H7 (cell line): ENCODE measurements around the gene INSR. TPM values are rescaled to one million over a fixed set of nuclear protein-coding genes. Genes with fewer than 3 reads are reported as not detected.

Experiments used
- DNase-seq: peaks from one replicate; pipeline ENCODE4 v3.0.0; 2012
- H3K27me3 ChIP-seq: 2 replicates; pipeline ENCODE4 v1.6.0; 2011; ENCODE audit warnings: mild to moderate bottlenecking, low read length; ENCODE audit not compliant: control insufficient read depth, insufficient read depth
- H3K36me3 ChIP-seq: replicated peaks from 2 replicates; pipeline ENCODE4 v1.5.1; 2011; ENCODE audit warnings: low read length; ENCODE audit not compliant: control insufficient read depth, insufficient read depth
- H3K4me3 ChIP-seq: 2 replicates; pipeline ENCODE4 v1.5.1; 2011; ENCODE audit warnings: low read depth, mild to moderate bottlenecking, control low read depth, low read length, moderate library complexity; ENCODE audit not compliant: insufficient read depth
- total RNA-seq: library from RNA; depleted of rRNA; stranded (reverse); fragments of >200 nt; shearing (Covaris generic); gene quantifications from 2 replicates; pipeline ENCODE4 v1.2.3, GENCODE V29; 2014

INSR gene
- total RNA-seq, 1 experiment from 2014 or later: 10.0 TPM

DNA sequence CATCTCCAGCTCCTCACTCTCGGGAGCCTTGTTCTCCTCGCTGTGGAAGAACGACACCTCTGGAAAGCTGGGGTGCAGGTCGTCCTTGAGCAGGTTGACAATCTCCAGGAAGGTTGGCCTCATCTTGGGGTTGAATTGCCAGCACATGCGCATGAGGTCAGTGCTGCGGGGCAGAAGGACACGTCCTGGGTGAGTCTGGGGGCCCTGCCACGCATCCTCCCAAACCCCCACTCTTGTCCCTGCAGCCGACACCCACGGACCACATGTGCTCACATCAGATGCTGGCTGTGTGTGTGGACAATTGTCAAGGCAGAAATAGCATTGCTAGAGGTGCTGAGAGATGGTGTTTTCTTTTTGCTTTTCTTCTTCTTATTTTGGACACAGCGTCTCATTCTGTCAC, 177.0 kb downstream of the INSR start:
- peaks cover 6% of the 10 kb centered on the region for H3K36me3 ChIP-seq
- no peak for DNase-seq
- no peak overlapping the region for H3K4me3 ChIP-seq
- H3K27me3 ChIP-seq: no peaks in the 10 kb centered on the region

DNA sequence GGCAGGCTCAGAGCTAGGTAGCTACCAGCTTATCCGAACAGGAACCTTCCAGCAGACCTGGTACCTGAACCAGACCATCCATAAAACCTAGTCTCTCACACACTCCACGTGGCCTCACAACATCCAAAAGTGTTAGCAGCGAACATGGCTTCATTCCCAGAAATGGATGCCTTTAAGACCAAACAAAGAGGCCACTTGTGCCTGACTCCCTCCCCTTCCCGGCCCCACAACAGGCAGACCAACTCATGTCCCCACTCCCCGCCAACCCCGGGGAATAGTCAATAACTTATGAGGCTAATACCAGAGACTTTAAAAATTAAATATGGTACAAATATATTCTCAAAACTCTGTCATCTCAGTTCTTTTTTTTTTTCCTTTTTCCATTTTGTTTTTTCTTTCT, 178.5 kb downstream of the INSR start:
- Histone ChIP-seq H3K27me3 (no peaks in the 10 kb centered on the region), H3K36me3 (peaks cover 4% of the 10 kb centered on the region), H3K4me3 (no peak overlapping the region)
- no peak for DNase-seq

DNA sequence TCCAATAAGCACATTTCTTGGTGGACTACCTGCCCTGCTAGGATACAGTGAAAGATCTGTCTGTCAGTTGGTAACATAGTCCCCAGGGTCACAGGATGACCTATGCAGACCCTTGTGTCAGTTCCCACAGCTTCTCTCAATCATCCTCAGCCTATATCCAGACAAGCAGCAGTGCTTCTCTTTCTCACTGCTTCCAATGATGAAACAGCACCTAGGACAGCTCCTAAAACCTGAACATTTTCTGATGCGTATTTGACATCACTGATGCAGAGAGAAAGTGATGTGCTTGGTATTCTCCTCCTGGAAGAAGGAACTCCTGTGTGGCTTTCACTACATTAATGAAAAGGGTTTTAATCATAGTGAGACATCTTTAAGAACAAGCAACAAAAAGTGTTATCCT, 181.0 kb downstream of the INSR start:
- Histone ChIP-seq H3K4me3 (no peak overlapping the region), H3K27me3 (no peaks in the 10 kb centered on the region), H3K36me3 (no peaks in the 10 kb centered on the region; the same call in 1 of the 2 replicates)
- no peak for DNase-seq

DNA sequence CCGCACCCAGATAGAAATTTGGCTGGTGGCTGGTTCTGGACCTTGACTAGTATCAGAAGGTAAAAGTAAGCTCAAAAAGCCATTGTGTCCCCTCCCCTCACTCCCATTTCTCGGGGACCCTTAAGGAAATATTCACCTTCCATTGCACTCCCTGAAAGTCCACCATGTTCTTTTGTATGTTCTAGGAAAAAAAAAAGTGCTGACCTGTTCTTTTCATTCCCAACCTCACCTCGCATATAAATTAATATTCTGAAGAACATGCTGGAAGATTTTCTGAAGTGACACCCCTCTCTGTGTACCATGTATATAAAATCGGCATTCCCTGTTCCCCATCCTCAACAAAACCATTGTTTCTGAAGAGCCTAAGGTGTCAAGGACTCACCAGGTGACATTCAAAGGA, 181.5 kb downstream of the INSR start:
- no peak overlapping the region for H3K4me3 ChIP-seq
- H3K36me3 ChIP-seq: no peaks in the 10 kb centered on the region; the same call in 1 of the 2 replicates

DNA sequence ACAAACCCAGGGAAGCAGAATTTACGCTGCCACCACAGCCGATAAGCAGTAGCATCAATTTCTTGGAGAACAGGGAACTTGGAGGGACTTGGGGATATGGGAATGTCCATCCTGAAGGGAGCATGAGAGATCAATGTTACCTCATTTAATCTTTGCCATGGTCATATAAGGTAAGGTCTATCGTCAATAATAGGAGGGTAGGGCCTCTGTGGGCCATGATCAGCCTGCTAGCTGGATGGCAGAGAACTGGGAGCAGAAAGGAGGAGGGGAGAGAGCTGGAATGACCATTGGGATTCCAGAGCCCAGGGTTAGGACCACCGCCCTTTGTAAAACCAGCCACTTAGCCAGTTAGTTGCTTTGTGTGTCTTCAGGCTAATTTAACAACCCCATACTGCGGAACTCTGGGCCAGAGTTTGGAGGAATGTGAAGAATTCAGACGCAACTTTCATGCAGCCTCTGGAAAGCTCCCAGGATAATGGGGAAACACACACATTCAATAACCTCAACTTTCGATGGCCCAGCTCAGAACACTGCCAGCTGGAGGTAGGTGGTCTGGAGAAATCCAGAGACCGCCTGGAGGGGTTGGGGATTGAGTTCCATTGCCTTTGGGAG, 184.4 kb downstream of the INSR start:
- Histone ChIP-seq H3K4me3 (no peak overlapping the region), H3K27me3 (no peaks in the 10 kb centered on the region)
- DNase-seq: peak; percentile 45

More for the DNA sequence above, 181.5 kb downstream of the INSR start:
- DNase-seq: no peak
- no peaks in the 10 kb centered on the region for H3K27me3 ChIP-seq

DNA sequence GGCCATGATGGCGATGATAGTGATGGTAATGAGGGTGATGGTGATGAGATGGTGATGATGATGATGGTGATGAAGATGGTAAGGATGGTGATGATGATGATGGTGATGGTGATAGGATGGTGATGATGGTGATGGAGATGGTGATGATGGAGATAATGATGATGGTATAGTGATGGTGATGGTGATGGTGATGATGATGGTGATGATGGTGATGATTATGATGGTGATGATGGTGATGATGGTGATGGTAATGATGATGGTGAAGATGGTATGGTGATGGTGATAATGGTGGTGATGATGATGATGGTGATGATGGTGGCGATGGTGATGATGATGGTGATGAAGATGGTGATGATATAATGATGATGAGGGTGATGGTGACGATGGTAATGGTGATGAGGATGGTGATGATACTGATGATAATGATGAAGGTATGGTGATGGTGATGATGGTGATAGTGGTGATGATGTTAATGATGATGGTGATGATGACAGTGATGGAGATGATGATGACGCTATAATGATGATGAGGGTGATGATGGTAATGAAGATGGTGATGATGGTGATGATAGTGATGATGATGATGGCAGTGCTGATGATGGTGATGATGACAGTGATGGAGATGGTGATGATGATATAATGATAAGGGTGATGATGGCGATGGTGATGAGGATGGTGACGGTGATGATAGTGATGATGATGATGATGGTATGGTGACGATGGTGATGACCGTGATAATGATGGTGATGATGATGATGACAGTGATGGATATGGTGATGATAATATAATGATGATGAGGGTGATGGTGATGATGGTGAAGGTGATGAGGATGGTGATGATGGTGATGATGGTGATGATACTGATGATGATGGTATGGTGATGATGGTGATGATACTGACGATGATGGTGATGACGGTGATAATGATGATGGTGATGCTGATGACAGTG, 187.2 kb downstream of the INSR start:
- no peaks in the 10 kb centered on the region for H3K27me3 ChIP-seq
- no peak overlapping the region for H3K4me3 ChIP-seq
- DNase-seq: no peak
- H3K36me3 ChIP-seq: no peaks in the 10 kb centered on the region

More for the DNA sequence above, 184.4 kb downstream of the INSR start:
- no peaks in the 10 kb centered on the region for H3K36me3 ChIP-seq

DNA sequence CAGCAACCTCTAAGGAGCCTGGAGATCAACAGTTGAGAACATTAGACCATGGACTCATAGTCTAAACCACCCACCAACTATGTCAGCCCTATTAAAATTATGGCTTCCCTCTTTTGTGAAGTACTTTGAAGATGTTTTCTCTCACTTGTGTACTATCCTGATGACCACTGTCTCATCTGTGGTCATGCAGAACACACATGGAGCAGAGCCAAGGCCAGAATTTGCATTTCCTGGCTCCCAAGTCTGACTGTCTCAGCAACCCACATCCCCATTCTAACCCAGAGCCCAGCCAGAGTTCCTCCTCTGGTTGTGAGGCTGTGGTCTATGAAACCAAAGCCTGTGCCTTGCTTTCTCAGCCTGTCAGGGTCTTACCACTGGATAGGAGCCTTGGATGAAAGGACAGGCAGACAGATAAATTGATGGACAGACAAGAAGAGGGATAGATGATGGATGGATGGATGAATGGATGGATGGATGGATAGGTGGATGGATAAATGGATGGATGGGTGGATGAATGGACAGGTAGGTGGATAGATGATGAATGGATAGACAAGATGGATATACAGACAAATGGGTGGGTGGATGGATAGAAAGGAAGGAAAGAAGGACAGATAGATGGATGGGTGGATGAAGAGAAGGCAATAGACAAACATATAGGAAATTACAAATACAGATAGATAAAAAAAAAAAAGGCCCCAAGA, 189.3 kb downstream of the INSR start:
- DNase-seq: no peak
- H3K36me3 ChIP-seq: no peaks in the 10 kb centered on the region

DNA sequence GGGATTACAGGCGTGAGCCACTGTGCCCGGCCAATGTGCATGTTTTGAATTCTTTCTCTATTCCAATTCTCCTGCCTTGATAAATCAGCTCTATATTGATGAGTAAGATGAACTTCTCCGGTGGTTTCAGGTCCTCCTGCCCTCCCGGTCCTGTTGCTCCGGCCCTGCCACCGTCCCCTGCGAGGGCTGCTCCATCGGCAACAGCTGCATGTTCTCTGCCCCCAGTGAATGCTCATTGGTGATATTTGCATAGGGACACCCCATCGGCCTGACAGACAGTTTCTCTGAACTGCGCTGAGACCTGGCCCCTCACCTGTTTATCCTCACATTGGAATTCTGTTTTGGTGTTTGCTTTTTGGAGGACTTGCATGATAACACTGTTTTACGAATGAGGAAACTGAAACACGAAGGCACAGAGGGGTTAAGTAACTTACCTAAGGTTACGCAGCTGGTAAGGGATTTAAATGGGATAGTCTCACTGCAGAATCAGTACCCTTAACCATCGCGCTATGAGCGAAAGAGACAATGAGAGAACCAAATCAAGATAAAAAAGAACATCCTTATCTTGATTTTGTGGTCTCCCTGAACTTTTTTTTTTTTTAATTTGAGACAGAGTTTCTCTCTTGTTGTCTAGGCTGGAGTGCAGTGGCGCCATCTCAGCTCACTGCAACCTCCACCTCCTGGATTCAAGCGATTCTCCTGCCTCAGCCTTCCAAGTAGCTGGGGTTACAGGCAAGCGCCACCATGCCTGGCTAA, 192.5 kb downstream of the INSR start:
- Histone ChIP-seq H3K27me3 (no peaks in the 10 kb centered on the region), H3K4me3 (no peak overlapping the region), H3K36me3 (no peaks in the 10 kb centered on the region)
- DNase-seq: no peak

More for the DNA sequence above, 189.3 kb downstream of the INSR start:
- no peaks in the 10 kb centered on the region for H3K27me3 ChIP-seq
- H3K4me3 ChIP-seq: no peak overlapping the region

DNA sequence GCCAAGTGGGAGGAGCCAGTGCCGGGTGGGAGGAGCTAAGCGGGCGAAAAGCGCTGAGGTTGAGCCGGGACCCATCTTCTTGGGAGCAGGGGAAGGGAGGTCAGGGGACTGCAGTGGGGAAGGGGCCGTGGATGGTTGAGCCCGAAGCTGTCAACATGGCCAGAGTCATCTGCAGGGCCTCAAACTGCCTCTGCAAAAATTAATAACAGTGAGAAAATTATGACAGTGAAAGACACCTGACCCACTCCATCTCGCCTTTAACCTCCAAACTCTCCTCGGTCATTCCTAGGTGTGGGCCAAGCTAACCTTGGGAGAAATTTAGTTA, 194.7 kb downstream of the INSR start:
- Histone ChIP-seq H3K4me3 (peak overlapping the region; percentile 61), H3K27me3 (no peaks in the 10 kb centered on the region), H3K36me3 (no peaks in the 10 kb centered on the region)
- DNase-seq: no peak

DNA sequence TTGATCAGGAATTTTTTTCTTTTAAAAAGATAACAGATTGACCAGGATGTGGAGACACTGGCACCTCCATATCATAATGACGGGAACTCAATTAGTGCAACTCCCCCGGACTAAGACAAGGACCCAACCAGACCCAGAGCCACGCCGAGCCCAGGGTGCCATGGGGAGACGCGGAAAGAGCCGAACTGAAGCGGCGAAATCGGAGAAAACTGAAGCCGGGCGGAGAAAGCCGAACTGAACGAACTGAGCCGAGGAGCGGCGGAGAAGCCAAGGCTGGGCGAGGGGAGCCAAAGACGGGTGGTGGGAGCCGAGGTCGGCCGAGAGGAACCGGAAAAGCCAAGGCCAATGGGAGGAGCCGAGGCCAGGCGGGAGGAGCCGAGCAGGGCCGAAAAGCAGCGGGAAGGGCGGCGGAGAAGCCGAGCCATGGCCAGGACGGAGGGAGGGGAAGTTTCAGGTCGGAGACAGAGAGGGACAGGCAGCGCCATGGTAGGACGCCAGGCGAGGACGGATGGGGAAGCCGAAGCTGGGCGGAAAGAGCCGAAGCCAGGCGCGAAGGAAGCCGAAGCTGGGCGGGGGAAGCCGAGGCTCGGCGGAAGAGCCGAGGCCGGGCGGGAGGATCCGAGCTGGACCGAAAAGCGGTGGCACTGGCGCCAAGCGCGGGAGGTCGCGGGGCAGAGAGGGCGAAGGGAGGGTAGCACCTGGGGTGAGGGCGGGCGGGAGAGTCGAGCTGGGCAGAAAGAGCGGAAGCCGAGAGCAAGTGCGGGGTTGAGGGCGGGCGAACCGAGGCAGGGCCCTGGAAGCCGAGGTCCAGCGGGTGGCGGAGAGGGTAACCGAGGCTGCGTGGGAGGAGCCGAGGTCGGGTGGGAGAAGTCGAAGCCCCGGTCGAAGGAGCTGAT, 195.3 kb downstream of the INSR start:
- peak overlapping the region; percentile 61 for H3K4me3 ChIP-seq
- no peaks in the 10 kb centered on the region for H3K36me3 ChIP-seq
- H3K27me3 ChIP-seq: no peaks in the 10 kb centered on the region
- peak; percentile 95 for DNase-seq

DNA sequence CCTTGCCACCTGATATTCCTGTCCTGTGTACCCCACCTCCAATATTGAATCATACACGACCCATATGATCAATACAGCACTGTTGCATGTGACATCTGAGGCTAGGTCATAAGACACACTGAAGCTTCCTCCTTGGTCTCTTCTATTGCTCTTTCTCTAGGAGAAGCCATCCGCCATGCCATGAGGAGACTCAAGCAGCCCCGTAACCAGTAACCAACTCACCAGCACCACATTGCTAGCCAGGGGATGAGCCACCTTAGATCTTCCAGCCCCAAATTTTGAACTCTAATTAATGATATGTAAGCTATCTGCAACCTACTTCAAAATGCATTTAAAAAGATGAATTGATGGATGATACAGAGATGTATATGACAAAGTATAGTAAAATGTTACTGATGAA, 196.1 kb downstream of the INSR start:
- Histone ChIP-seq H3K27me3 (no peaks in the 10 kb centered on the region), H3K36me3 (no peaks in the 10 kb centered on the region), H3K4me3 (peak overlapping the region; percentile 61)
- DNase-seq: no peak

DNA sequence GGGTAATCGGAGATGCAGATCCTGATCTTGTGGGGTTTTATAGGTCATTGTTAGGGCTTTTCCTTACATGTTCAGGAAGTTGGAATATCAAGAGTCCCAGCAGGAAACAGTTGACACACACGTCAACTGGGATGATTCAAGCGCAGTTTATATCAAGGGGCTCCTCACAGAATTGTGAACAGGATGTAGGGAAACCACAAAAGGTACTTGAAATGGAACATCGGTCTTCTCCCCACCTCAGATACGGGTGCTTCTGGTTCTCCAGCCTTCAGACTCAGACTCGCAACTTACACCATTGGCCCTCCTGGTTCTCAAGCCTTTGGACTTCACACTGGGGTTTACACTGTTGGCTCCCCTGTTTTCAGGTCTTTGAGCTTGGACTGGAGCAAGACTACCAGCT, 205.2 kb downstream of the INSR start:
- no peaks in the 10 kb centered on the region for H3K27me3 ChIP-seq
- DNase-seq: no peak
- peaks cover 5% of the 10 kb centered on the region for H3K36me3 ChIP-seq
- no peak overlapping the region for H3K4me3 ChIP-seq

DNA sequence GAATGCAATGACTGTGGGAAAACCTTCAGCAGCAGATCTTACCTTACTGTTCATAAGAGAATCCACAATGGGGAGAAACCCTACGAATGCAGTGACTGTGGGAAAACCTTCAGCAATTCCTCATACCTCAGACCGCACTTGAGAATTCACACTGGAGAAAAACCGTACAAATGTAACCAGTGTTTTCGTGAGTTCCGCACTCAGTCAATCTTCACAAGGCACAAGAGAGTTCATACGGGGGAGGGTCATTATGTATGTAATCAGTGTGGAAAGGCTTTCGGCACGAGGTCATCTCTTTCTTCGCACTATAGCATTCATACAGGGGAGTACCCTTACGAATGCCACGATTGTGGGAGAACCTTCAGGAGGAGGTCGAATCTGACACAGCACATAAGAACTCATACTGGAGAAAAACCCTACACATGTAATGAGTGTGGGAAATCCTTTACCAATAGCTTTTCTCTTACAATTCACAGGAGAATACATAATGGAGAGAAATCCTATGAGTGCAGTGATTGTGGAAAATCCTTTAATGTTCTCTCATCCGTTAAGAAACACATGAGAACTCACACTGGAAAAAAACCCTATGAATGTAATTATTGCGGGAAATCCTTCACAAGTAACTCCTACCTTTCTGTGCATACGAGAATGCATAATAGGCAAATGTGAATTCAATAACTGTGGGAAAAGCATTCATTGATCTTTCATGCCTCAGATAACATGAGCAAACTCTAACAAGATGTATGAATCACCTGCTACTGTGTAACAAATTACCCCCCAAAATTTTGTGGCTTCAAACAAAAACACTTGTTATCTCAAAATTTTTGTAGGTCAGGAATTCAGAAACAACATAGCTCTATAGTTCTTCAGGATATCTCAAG, 210.9 kb downstream of the INSR start:
- Histone ChIP-seq H3K4me3 (no peak overlapping the region), H3K36me3 (peaks cover 46% of the 10 kb centered on the region), H3K27me3 (no peaks in the 10 kb centered on the region)
- no peak for DNase-seq
